B cell (primary cell): ENCODE data around the gene SART1. TPM values are rescaled to one million over a fixed set of nuclear protein-coding genes. Genes with fewer than 3 reads are reported as not detected.

Experiments
- ATAC-seq: fragments of 200-7000 bp; cut with Tn5 transposase; one replicate; pipeline ENCODE4 v1.10.0; 2021; ENCODE audit warnings: low read depth, mild to moderate bottlenecking, moderate number of reproducible peaks, moderate library complexity
- CTCF ChIA-PET: fragments of 350-600 bp; sonication (Branson Sonifier 250); formaldehyde crosslinking; loops from one replicate; lab custom pipeline; 2021; ENCODE audit warnings: antibody characterized with exemption, inconsistent platforms; lab: Charles Lee
- POLR2A ChIA-PET: fragments of 350-600 bp; sonication (Branson Sonifier 250); formaldehyde crosslinking; loops from one replicate; lab custom pipeline; 2021; ENCODE audit warnings: antibody characterized with exemption; lab: Charles Lee
- DNase-seq: peaks from one replicate; pipeline ENCODE4 v3.0.0; 2013
- H2AFZ ChIP-seq: 2 replicates; pipeline ENCODE4 v1.6.1; 2012; ENCODE audit warnings: mild to moderate bottlenecking, low read depth, low read length; ENCODE audit not compliant: insufficient read depth, poor library complexity, severe bottlenecking
- H3K27ac ChIP-seq, 2 donors: 1 replicate in 1 of 2; 2 replicates in 1 of 2; pipeline ENCODE4 v1.5.1; 2012 to 2013; ENCODE audit warnings: low read length in 2 of 2, mild to moderate bottlenecking in 2 of 2, moderate library complexity in 1 of 2
- H3K27me3 ChIP-seq, 4 experiments: fragments of 200-600 bp in 1 of 4; sonication (generic) in 1 of 4; replicated peaks in 1 of 4; 1 replicate in 2 of 4; 2 replicates in 2 of 4; pipeline versions ENCODE4 v1.6.1 to v1.7.0; 2013 to 2016; ENCODE audit warnings: low read length in 3 of 4, mild to moderate bottlenecking in 2 of 4, mixed read lengths in 1 of 4, moderate library complexity in 1 of 4; ENCODE audit not compliant: insufficient read depth in 4 of 4, control insufficient read depth in 3 of 4; ENCODE audit errors: control extremely low read depth in 1 of 4
- H3K36me3 ChIP-seq, 2 experiments: replicated peaks in 1 of 2; 1 replicate in 1 of 2; 2 replicates in 1 of 2; pipeline versions ENCODE4 v1.6.1 to v1.7.1; 2013; ENCODE audit warnings: low read length in 1 of 2; ENCODE audit not compliant: insufficient read depth in 2 of 2, control insufficient read depth in 1 of 2; ENCODE audit errors: control extremely low read depth in 1 of 2, extremely low read depth in 1 of 2
- H3K4me1 ChIP-seq, 2 donors: fragments of 200-600 bp in 1 of 2; sonication (generic) in 1 of 2; 1 replicate in 1 of 2; 2 replicates in 1 of 2; pipeline versions ENCODE4 v1.5.1 to v1.6.1; 2013 to 2017; ENCODE audit warnings: low read length in 2 of 2; ENCODE audit not compliant: control insufficient read depth in 2 of 2, insufficient read depth in 2 of 2
- H3K4me2 ChIP-seq: replicated peaks from 2 replicates; pipeline ENCODE3; 2012; ENCODE audit warnings: mild to moderate bottlenecking, low read depth, low read length; ENCODE audit not compliant: poor library complexity, severe bottlenecking
- H3K4me3 ChIP-seq, 5 experiments: fragments of 200-600 bp in 1 of 5; sonication (generic) in 1 of 5; 1 replicate in 3 of 5; 2 replicates in 2 of 5; pipeline versions ENCODE4 v1.5.1 to v1.7.0; 2011 to 2016; ENCODE audit warnings: low read length in 4 of 5, mild to moderate bottlenecking in 4 of 5, low read depth in 2 of 5, control low read depth in 1 of 5, moderate library complexity in 1 of 5; ENCODE audit not compliant: insufficient read depth in 1 of 5; ENCODE audit errors: control extremely low read depth in 1 of 5, extremely low read depth in 1 of 5
- H3K79me2 ChIP-seq: fragments of 200-600 bp; sonication (generic); one replicate; pipeline ENCODE4 v1.6.0; 2016; ENCODE audit warnings: low read length; ENCODE audit not compliant: control insufficient read depth, insufficient read depth
- H3K9ac ChIP-seq: fragments of 200-600 bp; sonication (generic); 2 replicates; pipeline ENCODE4 v1.6.1; 2017; ENCODE audit warnings: mild to moderate bottlenecking, low read length, moderate library complexity
- H3K9me3 ChIP-seq, 3 donors: one replicate each; pipeline versions ENCODE4 v1.6.1 to v1.7.1; 2013; ENCODE audit warnings: low read length in 2 of 3; ENCODE audit not compliant: control insufficient read depth in 2 of 3, insufficient read depth in 1 of 3; ENCODE audit errors: control extremely low read depth in 1 of 3
- H4K20me1 ChIP-seq: 2 replicates; pipeline ENCODE4 v1.6.0; 2012; ENCODE audit warnings: mild to moderate bottlenecking, low read length; ENCODE audit not compliant: insufficient read depth, control insufficient read depth, poor library complexity, severe bottlenecking
- H3K27ac Mint-ChIP-seq: one replicate; pipeline ENCODE4 v1.8.0; 2021; ENCODE audit warnings: mixed read lengths
- H3K27me3 Mint-ChIP-seq: one replicate; pipeline ENCODE4 v1.8.0; 2021; ENCODE audit warnings: mixed read lengths
- H3K4me1 Mint-ChIP-seq: one replicate; pipeline ENCODE4 v1.8.0; 2021; ENCODE audit warnings: mixed read lengths
- H3K4me3 Mint-ChIP-seq: one replicate; pipeline ENCODE4 v1.8.0; 2021; ENCODE audit warnings: mixed read lengths
- H3K9me3 Mint-ChIP-seq: one replicate; pipeline ENCODE4 v1.8.0; 2022; ENCODE audit warnings: mixed read lengths; ENCODE audit not compliant: insufficient read depth
- CTCF ChIP-seq: fragments of 200-600 bp; IDR thresholded peaks from one replicate; pipeline ENCODE4 v1.8.0; 2022; ENCODE audit warnings: antibody characterized with exemption, mild to moderate bottlenecking
- EZH2 ChIP-seq: IDR thresholded peaks from 2 replicates; pipeline ENCODE4 v1.6.1; 2012; ENCODE audit warnings: borderline replicate concordance, low read depth, mild to moderate bottlenecking, moderate library complexity, low read length; ENCODE audit not compliant: insufficient read depth, poor library complexity, severe bottlenecking
- WGBS: methylation state at CpG from one replicate; pipeline ENCODE4 v1.1.5; 2013; ENCODE audit warnings: missing lambda C conversion rate; ENCODE audit not compliant: insufficient coverage; 5-methylcytosine and 5-hydroxymethylcytosine counted together
- intact Hi-C: fragments of 100-400 bp; cut with micrococcal nuclease; formaldehyde crosslinking; loops from one replicate; pipeline ENCODE4 v1.10.0; 2022
- polyA plus RNA-seq: library from polyadenylated mRNA; depleted of rRNA; stranded (reverse); fragments of >200 nt; gene quantifications from 2 replicates; pipeline ENCODE4 v1.2.3, GENCODE V29; 2012
- total RNA-seq, 2 donors: library from RNA; stranded (reverse); fragments of 120-200 nt in 1 of 2; gene quantifications; 1 replicate in 1 of 2; 2 replicates in 1 of 2; pipeline versions ENCODE4 v1.2.3 to v1.2.4, GENCODE V29; 2013 to 2022

Gene SART1
- total and polyA plus RNA-seq, 2 donors (not counting 1 experiment from before 2014, with no cell fraction given), result 74.5 to 102 TPM

- Histone ChIP-seq H3K27me3 (peaks cover 0 to 29% (median 12%) of the 10 kb centered on the region in 4 experiments), H3K4me1 (peaks cover 11 to 13% of the 10 kb centered on the region in 2 donors), H3K27ac (no peak overlapping the region), H3K79me2 (no peaks in the 10 kb centered on the region), H3K9ac (no peak overlapping the region), H2AFZ (no peak overlapping the region), H3K4me3 (no peak overlapping the region), H3K36me3 (no peaks in the 10 kb centered on the region), H3K9me3 (peaks cover 0 to 12% (median 0%) of the 10 kb centered on the region in 3 donors), H4K20me1 (no peaks in the 10 kb centered on the region), H3K4me2 (no peak overlapping the region)
- POLR2A ChIA-PET, result interaction anchor here (0.7 kb wide), 1 partner anchor 303 kb away, joined by 3 read pairs; no protein-coding TSS in a partner anchor
- no peak overlapping the region for H3K4me3 Mint-ChIP-seq
- H3K27me3 Mint-ChIP-seq, result peaks cover 4% of the 10 kb centered on the region
- DNase-seq (no peak), ATAC-seq (no peak)
- intact Hi-C loops, result no loop called here
- peaks cover 2% of the 10 kb centered on the region for H3K4me1 Mint-ChIP-seq
- no peaks in the 10 kb centered on the region for H3K9me3 Mint-ChIP-seq
- TF ChIP-seq CTCF (no peak), EZH2 (no peak)
- CTCF ChIA-PET, result no interaction called here
- no peak overlapping the region for H3K27ac Mint-ChIP-seq
- 97% methylated on average over 6 of the region's 7 CpGs for WGBS
Observed at GRCh38 chr11:66015454-66015881, 53.9 kb downstream of the SART1 start.

GRCh38 chr11:66015936-66016792 is 54.6 kb downstream of the SART1 start:
- Mint-ChIP-seq H3K27ac (no peak overlapping the region), H3K4me1 (peaks cover 2% of the 10 kb centered on the region)
- H3K9ac ChIP-seq, result no peak overlapping the region

More at GRCh38 chr11:66015936-66016792, 54.6 kb downstream of the SART1 start:
- no peak for ATAC-seq
- H3K4me1 ChIP-seq, result peaks cover 11 to 13% of the 10 kb centered on the region in 2 donors
- TF ChIP-seq EZH2 (no peak), CTCF (no peak)
- H3K27ac ChIP-seq, result no peak overlapping the region
- H3K27me3 ChIP-seq, result peaks cover 0 to 28% (median 12%) of the 10 kb centered on the region in 4 experiments
- H3K4me3 ChIP-seq, result no peak overlapping the region
- H3K79me2 ChIP-seq, result no peaks in the 10 kb centered on the region
- POLR2A ChIA-PET, result interaction anchor here (0.7 kb wide), 1 partner anchor 304 kb away, joined by 3 read pairs; no protein-coding TSS in a partner anchor
- no peak overlapping the region for H3K4me2 ChIP-seq
- H3K36me3 ChIP-seq, result no peaks in the 10 kb centered on the region
- H2AFZ ChIP-seq, result no peak overlapping the region
- no peaks in the 10 kb centered on the region for H4K20me1 ChIP-seq
- intact Hi-C loops, result no loop called here
- Mint-ChIP-seq H3K27me3 (peaks cover 3% of the 10 kb centered on the region), H3K4me3 (no peak overlapping the region), H3K9me3 (no peaks in the 10 kb centered on the region)
- CTCF ChIA-PET, result no interaction called here
- no peak for DNase-seq
- WGBS, result 94% methylated on average over 15 of the region's 18 CpGs
- H3K9me3 ChIP-seq, result peaks cover 0 to 12% (median 0%) of the 10 kb centered on the region in 3 donors
